ENCODE results near the gene C1RL. TPM values are rescaled to one million over a fixed set of nuclear protein-coding genes. Genes with fewer than 3 reads are reported as not detected.

Gene C1RL
- total RNA-seq, 1 donor from 2014 or later, result 10.5 TPM

DNA sequence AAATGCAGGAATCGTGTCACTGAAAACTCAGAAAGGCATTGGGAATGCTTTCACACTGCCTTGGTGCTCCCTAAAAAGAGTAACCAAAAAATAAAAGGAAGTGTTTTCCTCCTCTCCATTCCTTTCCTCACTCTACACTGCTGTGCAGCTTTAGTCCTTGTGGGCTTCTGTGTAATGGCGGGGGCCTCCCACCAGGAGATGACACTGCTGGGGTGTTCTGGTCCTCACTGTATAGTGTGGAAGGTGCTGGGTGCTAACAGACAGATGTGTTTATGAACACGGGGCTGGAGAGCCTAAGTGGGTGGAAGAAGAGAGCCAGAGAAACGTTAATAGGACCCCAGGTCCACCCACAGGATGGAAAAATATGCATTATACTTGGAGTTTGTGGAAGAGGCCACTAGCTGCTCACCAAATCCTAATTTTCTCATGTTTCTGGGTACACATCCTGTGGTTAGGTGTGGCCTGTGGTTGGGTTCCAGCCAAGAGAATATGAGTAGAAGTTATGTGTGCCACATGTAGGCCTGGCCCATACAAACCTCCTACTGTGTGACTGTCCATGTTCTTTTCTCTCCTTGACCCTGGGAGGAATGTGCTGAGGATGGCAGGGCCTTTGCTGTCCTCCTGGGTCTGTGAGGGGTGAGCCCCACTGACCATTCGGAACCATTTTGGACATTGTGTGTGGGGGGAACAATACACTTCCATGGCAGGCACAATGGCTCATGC lies 62.5 kb downstream of the C1RL start:
- DNase-seq (ENCODE audit: low spot score), result no peak
- intact Hi-C loops (cut with DNase I), result no loop called here

DNA sequence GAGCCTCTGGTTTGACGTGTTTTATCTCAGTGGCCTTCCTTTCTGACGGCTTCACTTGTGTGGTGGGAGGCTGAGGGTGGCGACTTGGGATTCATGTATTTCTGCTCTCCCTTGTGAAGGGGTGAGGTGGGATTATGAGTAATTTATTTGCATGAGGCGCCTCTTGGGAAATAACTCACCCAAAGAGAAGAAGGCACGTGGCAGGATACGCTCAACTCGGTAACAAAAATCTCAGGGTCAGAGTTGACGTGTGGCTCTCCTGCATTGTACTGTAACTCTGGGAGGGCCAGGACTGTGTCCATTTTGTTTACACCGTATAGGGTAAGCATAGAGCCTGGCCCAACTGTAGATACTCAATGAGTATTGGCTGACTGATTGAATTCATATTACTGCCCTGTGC lies 63.1 kb downstream of the C1RL start:
- intact Hi-C loops (cut with DNase I), result no loop called here
- DNase-seq (ENCODE audit: low spot score), result no peak

Other genes with a start within 250 kb of the C1RL start
- 657 TPM for gene TPI1, start 241.7 kb downstream of the C1RL start, total RNA-seq
- 4.5 TPM for gene SPSB2, start 235.9 kb downstream of the C1RL start, total RNA-seq
- 13.3 TPM for gene LRRC23, start 204.4 kb downstream of the C1RL start, total RNA-seq
- gene ENO2, start 194.6 kb downstream of the C1RL start, total RNA-seq, result 29.7 TPM
- 76.9 TPM for gene ATN1, start 181.3 kb downstream of the C1RL start, total RNA-seq
- gene RNU7-1, start 165.4 kb downstream of the C1RL start, total RNA-seq, result not detected
- gene C12orf57, start 165.2 kb downstream of the C1RL start, total RNA-seq, result 162 TPM
- 7.0 TPM for gene PTPN6, start 157.9 kb downstream of the C1RL start, total RNA-seq
- gene PHB2, start 138.6 kb downstream of the C1RL start, total RNA-seq, result 125 TPM
- 32.7 TPM for gene EMG1, start 138.3 kb downstream of the C1RL start, total RNA-seq
- gene LPCAT3, start 90.7 kb downstream of the C1RL start, total RNA-seq, result 19.7 TPM
- 69.0 TPM for gene C1S, start 48.5 kb downstream of the C1RL start, total RNA-seq
- 96.9 TPM for gene C1R, start 16.8 kb downstream of the C1RL start, total RNA-seq
- gene RBP5, start 19.7 kb upstream of the C1RL start, total RNA-seq, result 0.62 TPM
- gene CLSTN3, start 21.2 kb upstream of the C1RL start, total RNA-seq, result 5.7 TPM
- gene PEX5, start 80.5 kb upstream of the C1RL start, total RNA-seq, result 30.3 TPM
- not detected for gene ACSM4, start 194.9 kb upstream of the C1RL start, total RNA-seq

Data from cardiac septum (tissue), 1 donor.